ENCODE results near the gene TBC1D1.
A peak's percentile ranks its signal among the peaks of the same experiment; 100 is the strongest.

The TBC1D1 gene

DNA sequence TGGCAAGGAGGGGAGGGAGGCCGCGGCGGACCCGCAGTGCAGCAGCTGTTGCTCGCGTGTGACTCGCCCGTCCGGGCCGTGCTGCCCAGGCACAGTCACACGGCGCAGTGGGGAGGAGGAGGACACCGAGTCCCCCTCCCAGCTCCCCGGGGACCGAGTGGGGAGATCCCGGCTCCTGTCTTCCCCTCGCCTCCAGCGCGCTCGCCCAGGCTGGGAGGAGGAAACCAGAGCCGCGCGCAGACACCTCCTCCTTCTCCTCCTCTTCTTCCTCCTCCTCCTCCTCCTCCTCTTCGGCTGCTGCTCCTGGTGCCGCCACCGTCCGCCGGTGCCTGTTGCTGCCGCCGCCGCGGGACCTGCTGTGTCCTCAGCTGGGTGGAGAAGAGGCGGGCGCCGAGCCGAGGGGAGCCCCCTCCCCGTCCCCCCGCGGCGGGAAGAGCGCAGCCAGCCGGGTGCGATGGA is at the start of gene TBC1D1:
TSS of gene TBC1D1 (plus strand) at position 284 of the 459 bp plus-strand sequence. CDS start 11,012 bp downstream, outside the sequence.
- peak; percentile 14 for DNase-seq (ENCODE audit: low read depth)

- DNase-seq (ENCODE audit: low read depth): no peak
These were observed 46.7 kb upstream of the TBC1D1 start for GRCh38 chr4:37844204-37844603.

- no peak for DNase-seq (ENCODE audit: low read depth)
These were observed 45.7 kb upstream of the TBC1D1 start for GRCh38 chr4:37845201-37845600.

- DNase-seq (ENCODE audit: low read depth): no peak
These were observed 43.5 kb upstream of the TBC1D1 start for GRCh38 chr4:37847311-37847884.

DNA sequence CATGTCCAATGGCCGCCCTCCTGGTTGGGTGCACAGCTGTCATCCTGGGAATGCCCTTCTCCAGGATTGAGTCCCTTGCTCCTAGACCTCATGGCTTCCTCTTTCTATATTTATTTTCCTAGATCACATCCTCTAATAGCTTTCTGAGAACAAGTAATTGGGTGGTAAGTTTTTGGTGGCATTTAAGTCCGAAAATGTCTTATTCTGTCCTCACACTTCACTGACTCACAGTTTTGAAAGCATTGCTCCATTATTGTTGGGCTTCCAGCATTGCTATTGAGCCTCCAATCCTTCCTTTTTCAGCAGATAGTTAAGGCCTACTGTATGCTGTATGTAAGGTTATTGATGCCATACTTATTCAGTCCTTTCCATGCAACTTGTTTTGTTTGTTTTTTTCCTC is 38.5 kb upstream of the TBC1D1 start:
- no peak for DNase-seq (ENCODE audit: low read depth)

DNA sequence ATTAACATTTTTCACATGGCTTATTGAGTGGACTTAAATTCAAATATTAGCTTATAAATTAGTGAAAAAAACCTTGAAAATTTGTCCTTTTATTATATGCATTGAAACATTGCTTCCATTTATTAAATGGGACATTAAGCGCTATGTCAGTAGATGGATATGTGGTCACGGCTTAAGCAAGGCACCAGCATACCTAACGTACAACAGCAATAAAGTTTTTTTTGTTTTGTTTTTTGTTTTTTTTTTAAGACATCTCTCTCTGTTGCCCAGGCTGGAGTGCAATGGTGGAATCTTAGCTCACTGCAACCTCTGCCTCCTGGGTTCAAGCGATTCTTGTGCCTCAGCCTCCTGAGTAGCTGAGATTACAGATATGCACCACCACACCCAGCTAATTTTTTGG is 32.8 kb upstream of the TBC1D1 start:
- no peak for DNase-seq (ENCODE audit: low read depth)

GRCh38 chr4:37858872-37859271 is 32.0 kb upstream of the TBC1D1 start:
- DNase-seq (ENCODE audit: low read depth): no peak

DNA sequence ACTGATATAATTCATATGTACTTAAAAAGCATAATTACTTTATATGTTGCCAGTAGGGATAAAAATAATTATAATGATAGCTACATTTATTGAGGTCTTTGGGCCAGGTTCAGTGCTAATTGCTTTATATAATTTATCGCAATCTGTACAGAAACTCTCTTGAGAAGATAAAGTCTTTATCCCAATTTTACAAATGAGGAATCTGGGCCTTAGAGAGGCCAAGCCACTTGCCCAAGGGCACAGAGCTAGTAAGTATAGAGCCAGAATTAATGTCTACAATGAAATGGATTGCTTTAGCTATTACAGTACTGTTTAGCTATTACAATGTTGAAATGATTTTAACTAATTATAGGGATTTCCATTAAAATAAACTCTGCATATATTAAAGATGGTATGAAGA is 30.6 kb upstream of the TBC1D1 start:
- no peak for DNase-seq (ENCODE audit: low read depth)

DNA sequence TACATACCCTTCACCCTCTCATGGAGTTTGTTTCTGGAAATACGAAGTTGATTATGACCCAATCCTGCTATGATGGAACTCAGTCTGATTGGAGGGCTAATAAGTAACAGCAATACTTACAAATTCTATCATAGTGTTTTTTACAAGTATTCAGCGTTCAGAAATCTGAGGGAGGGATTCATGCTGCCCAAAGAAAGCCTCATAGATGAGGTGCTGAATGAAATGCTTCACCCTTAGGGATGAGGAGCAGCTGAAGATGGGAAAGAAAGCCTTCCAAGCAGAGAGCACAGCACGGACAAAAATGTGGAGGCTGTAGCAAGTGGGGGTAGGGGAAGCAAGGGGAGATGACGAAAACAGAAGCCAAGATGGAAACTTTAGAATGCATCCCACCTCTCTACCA is 27.9 kb upstream of the TBC1D1 start:
- DNase-seq (ENCODE audit: low read depth): no peak

DNA sequence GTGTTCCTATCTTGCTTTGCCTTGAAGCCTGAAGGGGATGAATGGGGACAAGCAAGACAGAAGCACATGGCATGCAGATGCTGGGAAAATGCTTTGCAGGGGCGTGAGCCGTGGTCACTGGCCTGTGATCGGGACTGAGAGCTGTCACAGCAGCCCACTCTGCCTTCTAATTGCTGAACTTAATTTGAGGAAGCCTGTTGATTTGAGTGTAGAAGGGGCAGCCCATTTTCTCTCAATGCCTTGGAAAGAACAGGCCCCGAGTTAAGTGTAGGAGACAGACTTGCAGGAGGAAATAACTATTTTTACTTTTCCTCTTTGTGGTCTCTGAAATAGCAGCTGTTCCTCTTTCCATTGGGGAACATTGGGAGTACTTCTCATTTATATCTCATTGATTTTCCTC is 26.1 kb upstream of the TBC1D1 start:
- no peak for DNase-seq (ENCODE audit: low read depth)

DNA sequence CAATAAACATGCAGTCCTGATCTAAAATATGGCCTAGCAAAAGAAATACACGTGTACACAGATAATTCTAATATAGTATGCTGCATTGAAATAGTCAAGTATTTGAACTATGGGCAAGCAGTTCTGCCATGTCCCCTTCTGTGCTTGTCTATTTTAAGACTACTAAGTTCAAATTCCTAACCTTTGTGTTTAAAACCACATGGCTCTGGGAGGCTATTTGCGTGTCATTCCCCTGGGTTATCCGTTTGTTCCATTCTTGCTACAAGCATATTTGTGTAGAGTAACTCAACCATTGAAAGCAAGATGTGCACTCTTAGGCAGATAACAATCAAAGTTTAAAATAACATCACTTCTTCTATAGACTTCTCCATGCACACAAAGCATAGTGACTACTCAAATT is 25.4 kb upstream of the TBC1D1 start:
- no peak for DNase-seq (ENCODE audit: low read depth)

DNA sequence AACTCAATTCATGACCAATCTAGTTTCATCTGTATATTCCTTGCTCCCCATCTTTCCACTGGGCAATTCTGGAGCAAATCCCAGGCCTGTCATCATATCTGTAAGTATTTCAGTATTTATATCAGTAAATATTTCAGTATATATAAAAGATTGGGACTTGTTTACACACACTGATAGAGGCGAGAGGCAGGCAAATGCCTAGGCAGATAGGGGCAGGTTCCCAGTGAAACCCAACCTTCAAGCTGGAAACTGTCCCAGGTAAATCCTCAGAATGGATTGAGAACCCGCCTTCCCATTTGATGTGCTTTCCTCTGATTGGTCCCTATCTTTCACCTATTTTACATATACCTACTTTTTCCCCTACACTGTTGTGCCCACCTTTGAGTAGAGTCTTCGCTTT is 23.8 kb upstream of the TBC1D1 start:
- DNase-seq (ENCODE audit: low read depth): no peak

DNA sequence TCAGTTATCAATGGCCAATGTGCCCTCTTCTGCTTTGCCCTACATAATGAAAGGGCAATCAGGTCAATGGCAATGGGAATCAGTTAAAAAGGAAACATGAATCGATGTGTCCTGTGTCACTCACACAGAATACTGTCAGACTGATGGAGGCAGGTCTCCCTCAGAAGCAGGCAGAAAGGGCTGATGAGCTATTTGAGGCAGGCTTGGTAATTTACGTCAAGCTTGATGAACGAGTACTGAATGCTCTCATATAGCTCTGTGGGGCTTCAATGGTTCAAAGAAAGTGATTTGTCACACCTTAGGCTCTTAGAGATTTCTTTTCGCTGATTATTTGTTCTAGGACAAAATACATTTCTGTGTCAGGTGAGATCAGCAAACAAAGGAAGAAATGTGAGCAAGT is 22.6 kb upstream of the TBC1D1 start:
- no peak for DNase-seq (ENCODE audit: low read depth)

DNA sequence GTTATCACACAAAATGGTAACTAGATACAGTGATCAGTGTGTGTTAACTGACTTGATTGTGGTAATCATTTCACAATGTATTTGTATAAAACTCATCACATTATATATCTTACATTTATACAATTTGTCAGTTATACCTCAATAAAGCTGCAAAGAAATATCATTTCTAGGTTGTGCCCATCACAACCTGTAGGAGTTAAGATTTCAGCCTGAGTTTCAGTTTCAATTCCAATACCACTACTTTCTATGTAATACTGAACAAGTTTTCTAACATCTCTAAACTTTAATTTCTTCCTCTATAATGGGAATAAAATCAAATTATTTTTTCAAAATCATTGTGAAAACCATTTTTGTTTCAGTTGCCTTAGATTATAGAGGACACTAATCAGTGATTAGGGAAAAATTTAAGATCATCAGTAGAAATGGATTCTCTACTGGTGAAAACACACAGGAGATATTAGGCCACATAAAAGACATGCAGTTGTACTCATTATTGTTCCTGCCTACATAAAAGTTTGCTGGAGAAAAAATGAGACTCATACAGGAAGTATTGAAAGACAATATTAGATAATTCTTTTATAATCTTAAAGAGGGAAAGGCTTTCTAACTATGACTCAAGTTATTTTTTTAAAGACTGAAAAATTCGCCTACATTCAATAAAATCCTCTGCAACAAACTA is 18.4 kb upstream of the TBC1D1 start:
- no peak for DNase-seq (ENCODE audit: low read depth)

DNA sequence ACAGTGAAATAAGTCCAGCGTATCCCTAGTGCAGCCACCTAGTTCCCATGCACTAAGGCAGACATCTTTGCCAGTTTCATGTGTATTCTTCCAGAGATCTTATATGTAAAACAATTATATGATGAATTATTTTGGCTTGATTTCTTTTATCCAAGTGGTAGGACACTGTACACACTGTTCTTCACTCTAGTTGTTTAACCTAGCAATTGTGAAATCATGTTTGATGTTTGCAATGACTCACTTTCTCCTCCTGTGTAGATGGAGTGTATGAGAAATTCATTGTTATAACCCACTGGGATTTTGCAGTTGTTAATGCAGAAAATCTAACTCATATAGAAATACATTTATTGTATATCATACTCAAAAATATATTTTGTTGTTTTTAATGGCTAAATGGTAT is 17.5 kb upstream of the TBC1D1 start:
- no peak for DNase-seq (ENCODE audit: low read depth)

DNA sequence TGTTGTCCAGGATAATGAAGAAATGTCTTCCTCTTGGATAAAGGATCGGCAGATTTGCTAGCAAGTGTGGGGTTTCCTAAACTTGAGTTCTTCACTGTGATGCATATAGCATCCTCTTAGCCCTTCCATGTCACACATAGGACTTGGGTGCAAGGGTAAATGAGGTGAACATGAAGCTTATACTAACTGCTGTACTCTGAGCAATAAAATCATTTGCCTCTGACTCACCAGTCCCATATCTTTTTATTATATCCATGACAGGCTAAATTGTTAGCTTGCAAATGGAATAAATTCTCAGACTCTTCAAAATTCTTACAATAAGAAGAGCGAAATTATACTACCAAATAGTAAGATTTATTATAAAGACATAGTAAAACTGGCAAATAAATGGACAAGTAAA is 14.7 kb upstream of the TBC1D1 start:
- DNase-seq (ENCODE audit: low read depth): no peak

DNA sequence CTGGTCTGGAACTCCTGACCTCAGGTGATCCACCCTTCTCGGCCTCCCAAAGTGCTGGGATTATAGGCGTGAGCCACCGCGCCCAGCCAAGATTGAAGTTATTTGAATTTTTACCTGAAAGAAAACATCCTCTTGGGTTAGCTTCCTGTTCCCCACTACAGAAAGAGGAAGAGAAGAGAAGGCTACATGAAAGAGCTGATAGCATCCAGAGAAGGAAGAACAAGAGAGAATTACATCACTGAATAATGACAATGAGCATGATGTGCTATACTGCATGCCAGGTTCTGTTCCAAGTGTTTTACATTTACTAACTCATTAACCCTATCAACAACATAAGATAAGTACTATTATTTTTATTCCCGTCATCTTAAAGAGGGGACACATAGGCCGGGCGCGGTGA is 11.5 kb upstream of the TBC1D1 start:
- DNase-seq (ENCODE audit: low read depth): no peak

GRCh38 chr4:37881811-37882210 is 9.1 kb upstream of the TBC1D1 start:
- no peak for DNase-seq (ENCODE audit: low read depth)

DNA sequence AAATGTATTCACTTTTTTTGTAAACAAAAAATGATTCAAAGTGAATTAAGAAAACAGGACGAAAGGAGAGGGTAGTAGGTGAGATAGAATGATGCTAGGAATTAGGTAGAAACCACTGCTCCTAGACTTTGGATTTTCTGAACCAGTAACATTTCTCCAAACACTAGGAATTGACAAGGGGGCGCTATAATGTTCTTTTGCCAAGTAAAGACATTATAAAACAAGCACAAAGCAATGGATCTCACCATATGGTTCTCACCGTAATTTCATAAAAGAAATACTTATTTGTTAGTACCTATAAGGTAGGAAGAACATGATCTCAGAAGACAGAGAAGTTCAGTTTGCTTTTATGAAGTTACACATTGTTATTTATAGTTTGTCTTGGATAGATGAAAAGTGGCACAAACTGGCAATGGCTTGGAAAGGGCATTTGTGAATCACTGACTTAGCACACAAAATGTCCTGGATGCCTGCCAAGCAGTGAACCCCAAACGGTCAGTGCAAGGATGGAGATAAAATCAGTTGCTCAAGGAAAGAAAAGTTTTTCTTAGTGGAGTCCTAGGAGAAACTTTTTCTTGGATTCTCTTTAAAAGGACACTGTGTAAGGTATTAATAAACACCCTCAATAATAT is 8.1 kb upstream of the TBC1D1 start:
- no peak for DNase-seq (ENCODE audit: low read depth)

DNA sequence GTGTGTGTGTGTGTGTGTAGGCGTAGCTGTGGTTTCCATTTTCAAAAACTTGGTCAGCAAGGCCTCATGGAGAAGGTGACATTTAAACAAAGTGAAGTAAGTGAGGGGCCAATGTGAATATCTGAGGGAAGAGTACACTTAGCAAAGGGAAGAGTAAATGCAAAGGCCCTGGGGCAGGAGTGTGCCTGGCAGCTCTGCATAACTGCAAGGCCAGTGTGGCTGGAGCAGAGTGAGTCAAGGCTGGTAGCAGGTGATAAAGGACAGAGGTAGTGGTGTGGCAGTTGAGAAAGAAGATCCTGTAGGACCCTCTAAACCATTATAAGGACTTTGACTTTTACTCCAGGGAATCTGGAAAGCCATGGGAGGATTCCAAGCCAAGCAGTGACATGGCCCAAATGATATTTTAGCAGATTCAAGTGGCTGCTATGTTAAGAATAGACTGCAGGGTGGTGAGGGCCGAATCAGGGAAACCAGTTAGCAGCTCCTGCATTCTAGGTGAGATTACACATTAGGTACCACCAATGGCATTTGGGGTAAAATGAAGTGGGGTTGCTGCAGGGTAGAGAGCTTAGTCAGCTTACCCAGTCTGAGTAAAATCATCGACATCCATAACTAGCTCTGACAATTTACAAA is 5.9 kb upstream of the TBC1D1 start:
- DNase-seq (ENCODE audit: low read depth): no peak

DNA sequence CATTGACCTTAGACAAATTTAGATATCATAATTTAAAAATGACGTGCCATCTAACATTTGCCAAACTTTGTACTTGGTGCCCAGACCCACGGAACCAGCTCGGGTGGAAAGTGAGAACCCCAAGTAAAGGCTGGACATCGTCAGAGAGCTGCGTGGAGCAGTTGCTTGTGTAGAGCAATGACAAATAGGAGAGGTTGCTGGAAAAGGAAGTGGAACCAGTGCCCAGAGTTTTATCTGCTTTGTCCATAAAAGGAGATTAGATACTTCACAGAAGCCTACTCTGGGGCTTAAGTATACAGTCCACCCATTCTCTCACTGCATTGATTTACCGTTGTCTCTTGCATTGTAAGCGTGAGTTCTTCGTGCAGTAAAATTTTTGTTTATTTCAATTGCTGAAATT is 5.4 kb upstream of the TBC1D1 start:
- DNase-seq (ENCODE audit: low read depth): no peak

DNA sequence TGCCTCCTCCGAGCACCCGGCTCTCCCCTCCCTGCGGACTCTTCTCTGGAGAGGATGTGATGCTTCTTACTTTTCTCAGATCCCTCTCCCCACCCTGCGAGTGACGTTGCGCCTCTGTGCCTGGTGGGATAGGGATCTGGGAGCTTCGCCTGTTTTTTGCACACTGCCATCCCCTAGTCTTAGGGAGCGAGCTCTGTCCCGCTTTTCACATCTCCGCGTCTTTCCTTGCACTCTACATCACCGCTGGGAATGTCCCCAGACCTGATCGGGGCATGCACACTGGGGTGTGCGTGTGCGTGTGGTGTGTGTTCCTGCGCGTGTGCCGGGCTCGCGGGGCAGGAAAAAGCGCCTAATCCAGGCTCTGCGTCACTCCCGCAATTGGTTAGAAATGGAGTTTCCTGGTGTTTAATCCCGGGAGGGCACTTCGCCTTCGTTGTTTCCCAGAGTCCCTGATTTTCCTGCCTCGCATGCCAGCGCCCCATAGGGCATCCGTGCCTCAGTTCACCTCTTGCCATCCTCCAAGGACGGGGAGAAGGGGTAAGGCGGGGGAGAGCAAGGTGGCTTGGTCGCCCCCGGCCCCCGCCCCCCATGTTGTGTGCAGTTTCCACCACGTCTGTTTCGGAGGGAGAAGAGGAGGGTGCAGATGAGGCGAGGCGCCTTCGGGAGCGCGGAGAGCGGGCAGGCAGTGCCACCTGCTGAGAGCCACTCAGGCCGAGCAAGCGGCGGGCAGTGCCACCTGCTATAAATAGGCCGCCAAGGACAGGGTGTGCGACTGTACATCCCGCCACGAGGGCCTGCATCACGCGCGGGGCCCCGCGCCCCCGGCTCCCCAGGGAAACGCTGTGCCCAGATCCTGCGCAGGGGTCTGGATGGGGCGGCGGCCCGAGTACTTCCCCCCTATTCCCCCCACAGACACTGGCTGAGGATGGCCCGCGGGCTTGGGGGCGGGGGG is 759 bp upstream of the TBC1D1 start:
- DNase-seq (ENCODE audit: low read depth): no peak

All from activated gamma-delta T cell treated with anti-CD3 and anti-CD28 coated beads, Interleukin-2, amount 50 U/mL, for 16 hours (primary cell).